Endothelial cell of umbilical vein (primary cell): Measurements from ENCODE around the gene WDR36. TPM values are rescaled to one million over a fixed set of nuclear protein-coding genes. Genes with fewer than 3 reads are reported as not detected.

Experiments
- polyA plus RNA-seq, 4 experiments: library from polyadenylated mRNA; depleted of rRNA in 3 of 4; stranded (reverse) in 3 of 4; unstranded in 1 of 4; fragments of >200 nt; gene quantifications; 2 replicates each; pipeline versions ENCODE4 v1.2.1 to v1.2.3, GENCODE V29; 2011 to 2012; ENCODE audit warnings: missing spikeins in 1 of 4
- total RNA-seq: library from RNA; stranded (reverse); gene quantifications from 2 replicates; pipeline ENCODE4 v1.2.3, GENCODE V29; 2021

The WDR36 gene
- total and polyA plus RNA-seq, 2 donors (not counting 3 experiments of a cell fraction or from before 2014, with no cell fraction given): 10.6 to 30.2 TPM

Other genes starting within 250 kb of the WDR36 start
- gene TSLP, start 20.6 kb upstream of the WDR36 start, total RNA-seq: not detected in 2 replicates
- not detected in 2 replicates for gene TSLP, start 20.6 kb upstream of the WDR36 start, polyA plus RNA-seq
- 5.4 and 8.2 TPM in 2 replicates for gene CAMK4, start 132.0 kb downstream of the WDR36 start, total RNA-seq
- 1.9 and 2.2 TPM in 2 replicates for gene CAMK4, start 132.0 kb downstream of the WDR36 start, polyA plus RNA-seq